HG02623 (cell line): ENCODE data around the gene MICAL3.

ENCODE experiments used
- ATAC-seq: cut with Tn5 transposase; IDR thresholded peaks from one replicate; pipeline ENCODE4 v1.9.1; 2021; ENCODE audit warnings: moderate library complexity; ENCODE audit not compliant: unreplicated experiment

MICAL3 gene

GRCh38 chr22:17802822-17803221, 221.5 kb downstream of the MICAL3 start:
- no peak for ATAC-seq

GRCh38 chr22:17802411-17802810, 221.9 kb downstream of the MICAL3 start:
- ATAC-seq: no peak

DNA sequence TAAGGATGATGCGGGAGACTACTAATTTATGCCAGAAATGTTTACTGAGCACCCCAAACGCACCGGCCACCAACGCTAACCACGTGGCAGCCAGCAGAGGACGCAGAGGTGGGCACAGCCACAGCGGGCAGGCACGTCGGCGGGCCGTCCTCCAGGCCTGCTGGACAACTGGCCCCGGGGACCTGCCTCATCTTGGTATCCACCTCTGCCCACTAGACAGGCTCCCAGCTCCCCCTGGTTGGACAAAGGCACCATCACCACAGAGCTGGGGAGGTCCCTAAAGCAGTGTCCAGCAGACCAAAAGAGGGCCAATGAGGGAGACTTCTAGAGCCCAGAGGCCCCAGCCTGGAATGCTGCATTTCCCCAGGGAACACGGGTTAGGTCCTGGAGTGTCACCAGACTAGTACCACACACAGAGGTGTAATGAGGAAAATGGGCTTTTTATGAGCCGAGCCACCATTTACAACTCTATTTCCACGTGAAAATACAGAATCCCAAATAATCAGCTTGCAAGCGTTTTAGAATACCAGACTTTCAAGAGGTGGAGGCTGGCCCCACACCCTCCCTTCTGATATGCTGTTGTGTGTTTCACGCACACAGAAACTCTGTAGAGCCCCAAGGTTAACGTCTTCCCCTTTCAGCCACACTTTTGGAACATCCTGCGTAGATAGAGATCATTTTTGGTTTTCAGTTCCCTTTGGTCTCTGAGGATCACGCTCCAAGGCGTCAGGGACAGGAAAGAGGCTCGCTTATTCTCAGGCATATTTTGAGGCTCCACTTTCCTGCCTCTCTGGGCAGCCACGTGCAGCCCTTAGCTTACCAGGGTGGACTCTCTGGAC, 226.4 kb downstream of the MICAL3 start:
- no peak for ATAC-seq

DNA sequence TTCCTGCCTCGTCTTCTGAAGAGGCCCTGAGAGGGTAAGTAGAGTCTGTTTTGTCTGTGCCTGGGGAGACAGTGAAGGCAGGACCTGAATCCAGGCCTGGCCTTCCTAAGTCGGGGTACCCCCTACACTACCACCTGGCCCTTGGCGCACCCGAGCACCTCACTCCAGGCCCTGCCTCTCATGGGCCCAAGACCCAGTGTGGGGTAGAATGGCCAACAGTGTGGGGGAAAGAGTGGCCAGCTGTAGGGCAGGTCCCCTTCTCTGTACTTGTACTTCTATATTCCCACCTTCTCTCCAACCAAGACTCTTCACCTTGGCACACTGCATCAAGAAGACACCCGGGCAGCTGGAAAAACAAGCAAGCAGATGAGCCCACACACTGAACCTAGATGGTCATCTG, 227.7 kb downstream of the MICAL3 start:
- no peak for ATAC-seq

DNA sequence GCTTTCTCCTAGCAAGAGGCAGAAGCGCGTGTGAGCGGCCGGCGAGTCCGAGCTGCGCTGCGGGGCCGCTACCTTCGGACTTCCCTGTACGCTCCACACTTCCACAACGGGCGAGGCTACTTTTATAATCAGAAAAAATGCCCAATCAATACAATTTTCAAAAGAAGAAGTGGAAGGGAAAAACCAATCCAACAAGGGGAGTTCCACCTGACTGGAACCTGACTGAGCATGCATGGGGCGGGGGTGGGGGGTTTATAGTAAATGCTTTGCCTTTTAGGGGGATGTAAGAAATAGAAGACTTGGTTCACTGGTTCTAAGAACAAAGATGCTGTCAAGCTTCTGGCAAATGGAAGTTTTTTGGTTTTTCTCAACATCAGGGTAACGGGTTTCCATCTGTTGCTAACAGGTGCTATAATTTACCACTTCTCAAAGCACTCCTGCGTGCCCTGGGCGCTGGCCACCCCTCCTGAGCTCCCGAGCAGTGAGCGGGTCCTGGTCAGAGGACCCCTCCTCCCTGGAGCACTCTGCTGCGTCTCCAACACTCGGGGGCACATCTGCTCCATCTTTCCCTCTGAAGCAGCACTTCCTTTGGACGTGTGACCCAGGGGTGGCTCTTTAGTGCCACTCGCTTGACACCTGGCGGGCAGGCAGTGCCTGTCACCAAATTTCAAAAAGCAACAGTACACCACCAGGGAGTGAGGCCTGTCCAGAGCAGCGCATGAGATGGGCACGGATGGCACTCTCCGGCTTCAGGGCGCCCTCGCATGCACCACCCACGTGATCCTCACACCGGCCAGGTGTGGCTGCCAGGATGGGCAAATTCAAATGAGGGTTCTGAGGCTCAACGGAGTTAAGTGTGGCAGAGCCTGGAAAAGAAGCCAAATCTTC, 228.5 kb downstream of the MICAL3 start:
- no peak for ATAC-seq

DNA sequence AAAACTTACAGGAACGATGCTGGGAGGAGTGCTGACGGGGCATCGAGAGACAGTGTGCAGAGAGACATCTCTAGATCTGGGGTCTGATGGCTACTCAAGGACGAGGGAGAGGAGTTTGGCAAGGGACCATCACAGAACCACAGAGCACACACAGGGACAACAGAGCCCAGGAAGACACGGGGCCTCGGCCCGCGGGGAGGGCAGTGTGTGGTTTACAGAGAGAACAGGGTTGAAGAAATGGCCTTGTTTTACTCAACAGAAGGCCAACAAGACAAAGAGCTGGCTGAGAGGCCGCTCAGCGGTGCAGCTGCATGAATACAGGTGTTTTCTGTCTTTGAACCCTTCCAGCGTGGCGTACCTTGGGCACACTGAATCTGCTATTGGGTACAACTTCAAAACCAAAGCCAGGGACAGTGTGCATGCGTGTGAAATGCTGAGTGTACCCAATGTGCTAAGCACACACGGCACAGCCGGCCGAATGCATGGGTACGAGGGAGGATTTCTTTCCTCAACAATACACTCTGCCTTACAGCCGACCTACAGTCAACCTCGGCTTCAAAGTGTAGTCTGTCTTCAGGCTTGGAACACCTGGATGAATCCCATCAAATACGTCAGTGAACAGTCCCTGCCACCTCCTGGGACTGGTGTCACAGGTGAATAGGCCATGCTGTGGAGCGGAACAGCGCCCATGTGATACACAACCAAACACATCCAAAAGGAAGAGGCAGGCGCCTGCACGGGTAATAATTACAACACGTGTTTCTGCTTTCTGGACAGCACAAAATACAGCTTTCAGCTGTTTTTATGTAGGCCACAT, 229.4 kb downstream of the MICAL3 start:
- no peak for ATAC-seq

DNA sequence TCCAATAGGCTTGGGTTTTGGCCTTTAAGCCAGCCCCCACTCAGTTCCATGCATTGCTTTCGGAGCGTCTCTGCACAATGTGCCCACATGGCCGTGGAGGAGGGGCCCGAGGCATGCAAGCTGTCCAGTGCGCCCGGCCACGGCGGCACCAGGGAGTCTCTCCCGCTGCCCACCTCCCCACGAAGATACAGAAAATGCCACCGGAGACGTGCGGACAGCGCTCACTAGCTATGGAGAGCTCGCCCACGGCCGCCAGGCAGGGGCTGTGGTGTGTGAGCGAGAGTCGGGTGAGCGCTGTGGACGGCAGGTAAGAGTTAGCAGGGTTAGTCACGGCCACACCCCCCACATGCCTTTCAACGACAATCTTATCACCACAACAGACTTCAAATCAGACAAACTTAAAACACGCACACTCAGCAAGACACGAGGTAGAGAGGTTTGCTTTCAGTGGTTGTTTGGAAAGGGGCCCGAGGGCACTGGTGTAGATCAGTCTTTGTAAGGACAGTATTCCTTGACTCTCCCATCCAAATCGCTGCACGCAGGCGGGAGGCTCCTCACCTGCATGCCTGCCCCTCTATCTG, 231.4 kb downstream of the MICAL3 start:
- no peak for ATAC-seq

DNA sequence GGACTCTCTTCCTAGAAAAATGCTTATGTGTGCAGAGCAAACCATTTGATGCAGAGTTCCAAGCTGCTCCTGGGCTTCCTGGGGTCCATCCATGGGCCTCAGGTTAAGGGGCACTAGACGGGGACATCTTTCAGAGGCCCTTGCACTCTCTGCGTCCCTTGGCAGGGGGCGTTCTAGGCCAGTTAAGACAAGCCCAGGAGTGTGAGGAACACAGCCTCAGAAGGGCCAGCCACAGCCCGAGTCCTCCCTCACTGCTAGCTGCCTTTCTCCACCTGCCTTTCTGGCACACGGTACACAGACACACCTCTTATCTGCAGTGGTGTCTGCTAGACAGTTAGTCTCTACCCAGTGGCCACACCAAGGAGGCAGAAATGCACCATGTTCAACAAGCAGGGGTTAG, 232.1 kb downstream of the MICAL3 start:
- no peak for ATAC-seq

- no peak for ATAC-seq
Observed at GRCh38 chr22:17791196-17791595, 233.2 kb downstream of the MICAL3 start.

- ATAC-seq: no peak
Observed at GRCh38 chr22:17789379-17790200, 234.8 kb downstream of the MICAL3 start.

DNA sequence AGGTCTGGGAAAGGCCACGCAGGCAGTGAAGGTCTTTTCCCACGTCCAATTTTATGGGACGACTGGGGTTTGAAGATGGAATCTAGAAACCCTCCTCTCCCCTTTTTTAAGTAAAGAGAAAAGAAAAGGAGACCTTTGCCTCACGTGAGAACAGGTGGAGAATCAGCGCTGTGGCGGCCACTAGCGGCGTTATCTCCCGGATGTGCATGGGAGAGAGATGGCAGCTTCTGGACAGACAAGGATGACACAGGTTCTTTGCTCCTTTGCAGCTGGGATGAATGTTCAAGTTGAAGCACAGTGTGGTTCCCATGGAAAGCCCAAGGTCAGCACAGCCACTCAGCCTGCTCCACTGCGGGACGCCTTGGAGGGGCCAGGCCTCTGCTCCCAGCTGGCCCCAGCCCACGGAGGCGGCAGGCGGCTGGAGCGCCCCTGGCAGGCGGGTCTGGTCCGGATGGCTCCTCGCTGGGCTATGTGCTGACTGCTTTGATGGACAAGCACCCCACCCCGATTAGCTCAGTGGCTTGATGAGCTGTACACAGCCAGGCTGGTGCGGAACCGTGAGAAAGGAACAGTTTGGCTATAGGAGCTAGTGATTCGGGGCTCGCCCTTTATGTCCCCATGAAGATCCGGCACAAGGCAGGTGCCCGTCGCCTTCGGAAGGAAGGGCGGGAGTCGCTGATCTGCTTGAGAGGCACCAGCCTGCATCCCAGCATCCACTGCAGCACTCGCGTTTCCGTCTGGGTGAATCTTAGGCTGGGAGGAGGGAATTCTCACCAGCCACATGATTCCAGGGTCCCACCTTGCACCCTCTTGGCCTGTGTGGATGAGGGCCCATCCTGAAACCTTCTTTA, 235.6 kb downstream of the MICAL3 start:
- no peak for ATAC-seq

GRCh38 chr22:17787716-17788330, 236.5 kb downstream of the MICAL3 start:
- ATAC-seq: no peak

DNA sequence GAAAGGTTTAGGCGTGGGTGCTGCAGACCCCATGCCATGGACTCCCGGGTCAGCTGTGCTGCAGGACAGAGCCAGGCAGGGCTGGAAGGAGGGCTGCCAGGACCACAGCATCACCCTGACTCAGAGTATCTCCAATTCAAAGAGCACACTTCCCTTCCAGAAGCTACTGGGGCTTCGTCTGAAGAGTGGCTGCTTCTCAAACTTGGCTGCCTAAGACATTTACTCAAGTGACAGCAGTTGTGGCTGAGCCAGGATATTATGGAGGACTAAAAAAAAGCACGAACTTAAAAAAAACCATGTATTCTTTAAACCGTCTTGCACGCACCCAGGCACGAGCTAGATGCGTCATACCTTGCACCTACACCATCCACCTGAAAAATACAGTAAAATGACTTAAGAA, 237.1 kb downstream of the MICAL3 start:
- ATAC-seq: no peak

DNA sequence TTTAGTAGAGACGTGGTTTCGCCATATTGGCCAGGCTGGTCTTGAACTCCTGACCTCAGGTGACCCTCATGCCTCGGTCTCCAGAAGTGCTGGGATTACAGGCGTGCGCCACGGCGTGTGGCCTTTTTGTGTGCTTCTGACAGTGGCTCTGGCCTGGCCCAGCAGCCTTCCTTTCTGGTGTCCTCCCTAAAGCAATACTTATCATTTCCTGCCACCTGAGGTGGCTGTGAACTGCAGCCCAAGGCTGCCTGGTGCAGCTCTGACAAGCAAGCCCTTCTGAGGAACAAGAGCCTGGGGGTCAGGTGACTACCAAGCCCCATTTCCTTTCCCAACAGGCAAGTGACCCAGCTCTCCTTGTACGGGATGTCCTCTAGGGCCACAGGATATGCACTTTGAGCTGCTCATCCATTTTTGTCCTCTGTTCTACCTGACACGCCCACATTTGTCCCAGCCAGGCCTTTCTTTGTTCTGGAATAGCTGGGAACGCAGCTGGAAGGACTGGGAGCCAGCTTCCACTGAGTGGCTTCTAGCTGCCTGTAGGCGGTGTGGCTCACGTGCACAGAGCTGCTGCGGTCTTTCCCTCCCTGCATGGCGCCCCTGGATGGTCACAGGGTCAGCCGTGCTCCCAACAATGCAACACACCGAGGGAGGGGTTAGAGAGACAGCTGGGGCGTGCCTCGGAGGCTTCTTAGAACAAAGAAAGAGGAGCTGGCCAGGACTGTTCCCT, 237.8 kb downstream of the MICAL3 start:
- no peak for ATAC-seq

DNA sequence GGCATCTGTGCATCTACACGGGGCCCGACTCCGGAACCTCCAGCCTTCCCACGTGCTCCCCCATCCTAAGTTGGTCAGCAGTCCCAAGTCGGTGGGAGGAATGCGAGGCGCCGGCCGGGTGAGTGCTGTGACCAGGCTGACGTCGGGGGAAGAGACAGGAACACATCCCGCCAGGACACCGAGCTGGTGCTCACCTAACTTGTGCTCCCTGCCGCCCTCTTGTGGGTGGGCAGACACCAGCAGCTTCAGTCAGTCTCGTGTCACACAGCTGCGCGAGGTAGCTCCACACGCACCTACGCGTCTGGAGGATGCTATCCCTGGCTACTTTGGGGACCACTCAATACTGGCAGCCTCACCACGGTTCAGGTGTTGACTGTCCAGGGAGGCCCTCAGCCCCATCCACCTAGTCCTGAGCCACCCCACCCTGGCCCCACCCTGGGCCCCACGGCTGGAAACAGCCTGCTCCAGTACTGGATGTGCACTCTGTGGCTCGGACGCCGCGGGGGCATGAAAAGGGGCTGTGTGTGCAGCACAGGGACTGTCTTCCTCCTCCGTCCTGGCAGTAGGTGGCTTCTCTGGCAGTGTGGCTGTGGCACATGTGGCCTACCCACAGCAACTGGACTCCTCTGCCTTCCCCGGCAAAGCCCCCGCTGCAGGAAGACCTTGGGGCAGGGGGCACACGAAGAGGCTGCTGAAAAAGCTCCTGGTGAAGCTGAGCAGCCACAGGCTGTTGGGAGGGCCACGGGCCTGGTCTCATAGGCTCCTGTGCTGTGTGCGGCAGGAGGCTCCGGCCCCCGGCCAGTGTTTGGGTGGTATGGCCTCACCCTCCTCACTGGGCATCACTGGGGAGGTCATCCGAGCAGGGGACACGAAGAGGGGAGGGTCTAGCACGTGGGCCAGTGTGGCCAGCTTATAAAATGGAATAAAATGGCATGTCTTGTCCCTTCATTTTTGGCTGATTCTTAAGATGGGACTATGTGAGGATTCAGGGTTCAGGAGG, 238.9 kb downstream of the MICAL3 start:
- no peak for ATAC-seq

- no peak for ATAC-seq
Observed at GRCh38 chr22:17784776-17785175, 239.6 kb downstream of the MICAL3 start.
